ENCODE measurements around the gene MDGA2. TPM values are rescaled to one million over a fixed set of nuclear protein-coding genes. Genes with fewer than 3 reads are reported as not detected.

MDGA2 gene
- total RNA-seq, 2 experiments from 2014 or later: not detected

GRCh38 chr14:47439953-47440352 is 235.5 kb downstream of the MDGA2 start:
- Histone ChIP-seq H3K4me3 (ENCODE audit: low read length) (no peak overlapping the region), H3K4me1 (ENCODE audit: insufficient read depth, low read length) (no peaks in the 10 kb centered on the region), H3K27ac (ENCODE audit: low read depth in 1 of 2, low read length in 2 of 2) (no peak overlapping the region), H3K27me3 (ENCODE audit: control insufficient read depth in 1 of 2, insufficient read depth in 2 of 2, low read length in 2 of 2) (no peaks in the 10 kb centered on the region), H3K9me3 (ENCODE audit: control insufficient read depth in 1 of 2, insufficient read depth in 1 of 2, low read length in 2 of 2) (no peaks in the 10 kb centered on the region), H3K36me3 (ENCODE audit: insufficient read depth, low read length) (no peaks in the 10 kb centered on the region)
- H3K4me1 Mint-ChIP-seq (ENCODE audit: low read depth): no peaks in the 10 kb centered on the region
- H3K27ac Mint-ChIP-seq: no peak overlapping the region
- peaks cover 5% of the 10 kb centered on the region for H3K9me3 Mint-ChIP-seq
- TF ChIP-seq CTCF (IDR thresholded peaks at IDR 0.05): no peak
- ATAC-seq (ENCODE audit: poor library complexity): no peak
- H3K4me3 Mint-ChIP-seq: no peak overlapping the region
- ChIA-PET CTCF (no interaction called here), POLR2A (no interaction called here)
- DNase-seq: no peak
- no peaks in the 10 kb centered on the region for H3K27me3 Mint-ChIP-seq
- no peaks in the 10 kb centered on the region for H3K36me3 Mint-ChIP-seq (ENCODE audit: low read depth)
- intact Hi-C loops (cut with DNase I, micrococcal nuclease): no loop called here

- intact Hi-C loops (cut with DNase I, micrococcal nuclease): no loop called here
- TF ChIP-seq CTCF (IDR thresholded peaks at IDR 0.05): no peak
- H3K4me3 ChIP-seq (ENCODE audit: low read length): no peak overlapping the region
- no peak overlapping the region for H3K27ac Mint-ChIP-seq
- no peak overlapping the region for H3K4me3 Mint-ChIP-seq
- no peaks in the 10 kb centered on the region for H3K36me3 Mint-ChIP-seq (ENCODE audit: low read depth)
- no peaks in the 10 kb centered on the region for H3K27me3 Mint-ChIP-seq
- H3K9me3 ChIP-seq (ENCODE audit: control insufficient read depth in 1 of 2, insufficient read depth in 1 of 2, low read length in 2 of 2): no peaks in the 10 kb centered on the region
- no peaks in the 10 kb centered on the region for H3K4me1 ChIP-seq (ENCODE audit: insufficient read depth, low read length)
- no peaks in the 10 kb centered on the region for H3K36me3 ChIP-seq (ENCODE audit: insufficient read depth, low read length)
- no peak for ATAC-seq (ENCODE audit: poor library complexity)
- CTCF ChIA-PET: no interaction called here
- H3K27me3 ChIP-seq (ENCODE audit: control insufficient read depth in 1 of 2, insufficient read depth in 2 of 2, low read length in 2 of 2): no peaks in the 10 kb centered on the region
- no peak for DNase-seq
- no peaks in the 10 kb centered on the region for H3K4me1 Mint-ChIP-seq (ENCODE audit: low read depth)
- H3K9me3 Mint-ChIP-seq: peaks cover 7% of the 10 kb centered on the region
- POLR2A ChIA-PET: no interaction called here
- H3K27ac ChIP-seq (ENCODE audit: low read depth in 1 of 2, low read length in 2 of 2): no peak overlapping the region
These were observed 236.7 kb downstream of the MDGA2 start for GRCh38 chr14:47438650-47439140.

- Histone ChIP-seq H3K4me1 (ENCODE audit: insufficient read depth, low read length) (no peaks in the 10 kb centered on the region), H3K27ac (ENCODE audit: low read depth in 1 of 2, low read length in 2 of 2) (no peak overlapping the region), H3K9me3 (ENCODE audit: control insufficient read depth in 1 of 2, insufficient read depth in 1 of 2, low read length in 2 of 2) (no peaks in the 10 kb centered on the region), H3K36me3 (ENCODE audit: insufficient read depth, low read length) (no peaks in the 10 kb centered on the region), H3K4me3 (ENCODE audit: low read length) (no peak overlapping the region), H3K27me3 (ENCODE audit: control insufficient read depth in 1 of 2, insufficient read depth in 2 of 2, low read length in 2 of 2) (no peaks in the 10 kb centered on the region)
- Mint-ChIP-seq H3K27me3 (no peaks in the 10 kb centered on the region), H3K4me3 (no peak overlapping the region), H3K9me3 (peaks cover 4% of the 10 kb centered on the region), H3K4me1 (ENCODE audit: low read depth) (no peaks in the 10 kb centered on the region), H3K27ac (no peak overlapping the region), H3K36me3 (ENCODE audit: low read depth) (no peaks in the 10 kb centered on the region)
- ChIA-PET CTCF (no interaction called here), POLR2A (no interaction called here)
- intact Hi-C loops (cut with DNase I, micrococcal nuclease): no loop called here
- ATAC-seq (ENCODE audit: poor library complexity) (no peak), DNase-seq (no peak)
- TF ChIP-seq CTCF (IDR thresholded peaks at IDR 0.05): no peak
These were observed 240.0 kb downstream of the MDGA2 start for GRCh38 chr14:47435331-47435965.

Measured in CD4-positive, alpha-beta T cell (primary cell).